ENCODE data around the gene GGT7.

- TF ChIP-seq CTCF (IDR thresholded peaks at IDR 0.05) (no peak), IRF2 (CRISPR knock-in tag; IDR thresholded peaks at IDR 0.05; ENCODE audit: borderline replicate concordance, low read depth) (no peak)
- TF ChIP-seq, protein P1, sequence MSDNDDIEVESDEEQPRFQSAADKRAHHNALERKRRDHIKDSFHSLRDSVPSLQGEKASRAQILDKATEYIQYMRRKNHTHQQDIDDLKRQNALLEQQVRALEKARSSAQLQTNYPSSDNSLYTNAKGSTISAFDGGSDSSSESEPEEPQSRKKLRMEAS (CRISPR knock-in tag; IDR thresholded peaks at IDR 0.05) = no peak
Measured at GRCh38 chr20:34817072-34817471, 55.6 kb downstream of the GGT7 start.
